ENCODE measurements around the gene INPPL1.

INPPL1 gene

GRCh38 chr11:72280726-72281315 is 56.3 kb downstream of the INPPL1 start:
- no peak overlapping the region for H3K4me3 ChIP-seq (ENCODE audit: low read depth, low read length)
- no peak for TF ChIP-seq CTCF (IDR thresholded peaks at IDR 0.05; ENCODE audit: low read depth, low read length)

- no peak for TF ChIP-seq CTCF (IDR thresholded peaks at IDR 0.05; ENCODE audit: low read depth, low read length)
- no peak overlapping the region for H3K4me3 ChIP-seq (ENCODE audit: low read depth, low read length)
Measured at GRCh38 chr11:72283947-72284346, 59.4 kb downstream of the INPPL1 start.

- TF ChIP-seq CTCF (IDR thresholded peaks at IDR 0.05; ENCODE audit: low read depth, low read length), result no peak
Measured at GRCh38 chr11:72287293-72287692, 62.7 kb downstream of the INPPL1 start.

More at GRCh38 chr11:72287293-72287692, 62.7 kb downstream of the INPPL1 start:
- no peak overlapping the region for H3K4me3 ChIP-seq (ENCODE audit: low read depth, low read length)
